HEK293 (cell line): Measurements from ENCODE around the gene PLEKHA5.
A peak's percentile ranks its signal among the peaks of the same experiment; 100 is the strongest.

Experiments used
- CTCF ChIA-PET: fragments of 350-600 bp; formaldehyde crosslinking; extraction: SDS; loops from one replicate; lab custom pipeline; 2021; ENCODE audit warnings: antibody characterized with exemption; lab: Yijun Ruan, JAX
- POLR2A ChIA-PET: fragments of 300-600 bp; formaldehyde crosslinking; extraction: SDS; loops from one replicate; lab custom pipeline; 2020; ENCODE audit warnings: antibody characterized with exemption, inconsistent platforms; lab: Yijun Ruan, JAX
- H3K27ac ChIP-seq: fragments of 200-500 bp; sonication (Bioruptor generic); 2 replicates; pipeline ENCODE4 v1.5.1; 2014; ENCODE audit warnings: low read depth, low read length, control low read depth, inconsistent platforms; ENCODE audit errors: extremely low read depth
- H3K36me3 ChIP-seq, 2 experiments: fragments of 200-500 bp in 1 of 2; sonication (Bioruptor generic) in 1 of 2; 1 replicate in 1 of 2; 2 replicates in 1 of 2; pipeline ENCODE4 v1.5.1; 2014 to 2017; ENCODE audit warnings: inconsistent platforms in 2 of 2, low read length in 2 of 2; ENCODE audit not compliant: control insufficient read depth in 2 of 2, insufficient read depth in 1 of 2
- H3K4me1 ChIP-seq: fragments of 200-500 bp; sonication (Bioruptor generic); 2 replicates; pipeline ENCODE4 v1.5.1; 2014; ENCODE audit warnings: mild to moderate bottlenecking, low read length, inconsistent platforms; ENCODE audit not compliant: control insufficient read depth, insufficient read depth
- H3K4me3 ChIP-seq: 2 replicates; pipeline ENCODE4 v1.5.1; 2011; ENCODE audit warnings: low read depth, mild to moderate bottlenecking, control low read depth, low read length, moderate library complexity
- H3K9me3 ChIP-seq: fragments of 200-500 bp; sonication (Bioruptor generic); 2 replicates; pipeline ENCODE4 v1.5.1; 2014; ENCODE audit warnings: low read depth, low read length, inconsistent platforms; ENCODE audit not compliant: control insufficient read depth, insufficient read depth
- FEZF1 ChIP-seq: fragments of 450-650 bp; formaldehyde crosslinking; IDR thresholded peaks from 2 replicates; pipeline ENCODE4 v1.5.1; 2016; ENCODE audit warnings: missing biosample characterization, missing genetic modification characterization
- KLF8 ChIP-seq: fragments of 450-650 bp; formaldehyde crosslinking; IDR thresholded peaks from 2 replicates; pipeline ENCODE4 v1.5.1; 2016; ENCODE audit warnings: missing biosample characterization, missing genetic modification characterization
- MYNN ChIP-seq: fragments of 450-650 bp; formaldehyde crosslinking; IDR thresholded peaks from 2 replicates; pipeline ENCODE4 v1.5.1; 2016; ENCODE audit warnings: missing biosample characterization, missing genetic modification characterization, borderline replicate concordance
- OSR2 ChIP-seq: fragments of 450-650 bp; formaldehyde crosslinking; IDR thresholded peaks from 2 replicates; pipeline ENCODE4 v1.5.1; 2016; ENCODE audit warnings: missing biosample characterization, missing genetic modification characterization
- ZFP3 ChIP-seq: fragments of 450-650 bp; formaldehyde crosslinking; IDR thresholded peaks from 2 replicates; pipeline ENCODE4 v1.5.1; 2016; ENCODE audit warnings: low read depth, missing biosample characterization, missing genetic modification characterization
- ZIC2 ChIP-seq: fragments of 450-650 bp; formaldehyde crosslinking; IDR thresholded peaks from 2 replicates; pipeline ENCODE4 v1.5.1; 2016; ENCODE audit warnings: missing biosample characterization, missing genetic modification characterization
- ZNF133 ChIP-seq: fragments of 450-650 bp; formaldehyde crosslinking; IDR thresholded peaks from 2 replicates; pipeline ENCODE4 v1.5.1; 2016; ENCODE audit warnings: missing biosample characterization, missing genetic modification characterization
- ZNF16 ChIP-seq: fragments of 450-650 bp; formaldehyde crosslinking; IDR thresholded peaks from 2 replicates; pipeline ENCODE4 v1.5.1; 2016; ENCODE audit warnings: low read depth, missing biosample characterization, missing genetic modification characterization
- ZNF202 ChIP-seq: fragments of 450-650 bp; formaldehyde crosslinking; IDR thresholded peaks from 2 replicates; pipeline ENCODE4 v1.5.1; 2016; ENCODE audit warnings: missing biosample characterization, missing genetic modification characterization, borderline replicate concordance
- ZNF221 ChIP-seq: fragments of 450-650 bp; formaldehyde crosslinking; IDR thresholded peaks from 2 replicates; pipeline ENCODE4 v1.5.1; 2017; ENCODE audit warnings: missing biosample characterization, missing genetic modification characterization, borderline replicate concordance
- ZNF23 ChIP-seq: fragments of 450-650 bp; formaldehyde crosslinking; IDR thresholded peaks from 2 replicates; pipeline ENCODE4 v1.5.1; 2016; ENCODE audit warnings: missing biosample characterization, missing genetic modification characterization, borderline replicate concordance
- ZNF266 ChIP-seq: fragments of 450-650 bp; formaldehyde crosslinking; IDR thresholded peaks from 2 replicates; pipeline ENCODE4 v1.5.1; 2016; ENCODE audit warnings: missing biosample characterization, missing genetic modification characterization, low read depth
- ZNF274 ChIP-seq, 2 experiments: fragments of 200-500 bp in 1 of 2; fragments of 450-650 bp in 1 of 2; sonication (Bioruptor generic) in 1 of 2; formaldehyde crosslinking in 1 of 2; IDR thresholded peaks; 2 replicates each; pipeline versions ENCODE4 v1.5.1 to v1.6.1; 2014 to 2016; ENCODE audit warnings: borderline replicate concordance in 1 of 2, inconsistent platforms in 1 of 2, low read length in 1 of 2, missing biosample characterization in 1 of 2, missing genetic modification characterization in 1 of 2
- ZNF292 ChIP-seq: fragments of 450-650 bp; formaldehyde crosslinking; IDR thresholded peaks from 2 replicates; pipeline ENCODE4 v1.5.1; 2016; ENCODE audit warnings: low read depth, missing biosample characterization, missing genetic modification characterization, borderline replicate concordance
- ZNF311 ChIP-seq: fragments of 450-650 bp; formaldehyde crosslinking; IDR thresholded peaks from 2 replicates; pipeline ENCODE4 v1.5.1; 2017; ENCODE audit warnings: missing biosample characterization, missing genetic modification characterization, borderline replicate concordance
- ZNF341 ChIP-seq: fragments of 450-650 bp; formaldehyde crosslinking; IDR thresholded peaks from 2 replicates; pipeline ENCODE4; 2016; ENCODE audit warnings: low read depth, missing biosample characterization, missing genetic modification characterization
- ZNF560 ChIP-seq: fragments of 450-650 bp; formaldehyde crosslinking; IDR thresholded peaks from 2 replicates; pipeline ENCODE4 v1.5.1; 2017; ENCODE audit warnings: missing biosample characterization, missing genetic modification characterization, borderline replicate concordance
- ZNF621 ChIP-seq: fragments of 450-650 bp; formaldehyde crosslinking; IDR thresholded peaks from 2 replicates; pipeline ENCODE4 v1.5.1; 2017; ENCODE audit warnings: missing biosample characterization, missing genetic modification characterization
- ZNF701 ChIP-seq: fragments of 450-650 bp; formaldehyde crosslinking; IDR thresholded peaks from 2 replicates; pipeline ENCODE4 v1.5.1; 2016; ENCODE audit warnings: missing biosample characterization, missing genetic modification characterization
- ZNF768 ChIP-seq: fragments of 450-650 bp; formaldehyde crosslinking; IDR thresholded peaks from 2 replicates; pipeline ENCODE4 v1.5.1; 2018; ENCODE audit warnings: missing biosample characterization, mild to moderate bottlenecking, missing genetic modification characterization
- TF ChIP-seq, protein P1 (sequence below): fragments of 450-650 bp; formaldehyde crosslinking; IDR thresholded peaks from 2 replicates; pipeline ENCODE4 v1.5.1; 2016; ENCODE audit warnings: missing biosample characterization, missing genetic modification characterization, borderline replicate concordance
- TF ChIP-seq, protein P2 (sequence below): fragments of 450-650 bp; formaldehyde crosslinking; IDR thresholded peaks from 2 replicates; pipeline ENCODE4 v1.5.1; 2016; ENCODE audit warnings: missing biosample characterization, missing genetic modification characterization
- TF ChIP-seq, protein P3 (sequence below): fragments of 450-650 bp; formaldehyde crosslinking; IDR thresholded peaks from 2 replicates; pipeline ENCODE4 v1.5.1; 2017; ENCODE audit warnings: missing biosample characterization, missing genetic modification characterization

Gene PLEKHA5

DNA sequence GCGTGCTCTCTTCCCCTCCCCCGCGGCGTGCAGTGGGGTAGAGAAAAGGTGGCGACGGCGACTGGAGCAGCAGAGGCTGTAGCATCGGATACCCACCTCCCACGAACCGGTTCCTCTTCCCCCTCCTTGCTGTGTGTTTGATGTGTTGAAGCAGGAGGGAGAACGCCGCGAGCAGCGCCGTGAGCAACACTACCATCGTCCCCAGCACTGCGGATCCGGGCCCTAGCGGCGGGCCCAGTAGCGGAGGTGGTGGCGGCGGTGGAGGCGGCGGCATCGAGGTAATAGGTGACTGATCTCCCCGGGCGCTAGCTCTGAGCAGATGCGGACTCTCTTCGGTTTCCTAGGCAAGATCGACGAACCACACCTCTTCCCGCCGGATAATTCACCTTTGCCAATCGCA, 176.8 kb downstream of the PLEKHA5 start:
- Histone ChIP-seq H3K27ac (no peak overlapping the region), H3K9me3 (no peaks in the 10 kb centered on the region), H3K36me3 (peaks cover 0 to 8% of the 10 kb centered on the region in 2 experiments; a peak in 2 of 3 replicates), H3K4me1 (no peaks in the 10 kb centered on the region), H3K4me3 (no peak overlapping the region)
- ChIA-PET POLR2A (interaction anchor here (0.7 kb wide), 1 partner anchor 193 kb away, joined by 4 read pairs; no protein-coding TSS in a partner anchor), CTCF (no interaction called here)
- TF ChIP-seq ZNF341 (tag by site-specific recombination) (no peak), KLF8 (tag by site-specific recombination) (no peak), ZNF202 (tag by site-specific recombination) (0 out of 2 replicates have a peak, but pooled peaks have one; percentile 42)

DNA sequence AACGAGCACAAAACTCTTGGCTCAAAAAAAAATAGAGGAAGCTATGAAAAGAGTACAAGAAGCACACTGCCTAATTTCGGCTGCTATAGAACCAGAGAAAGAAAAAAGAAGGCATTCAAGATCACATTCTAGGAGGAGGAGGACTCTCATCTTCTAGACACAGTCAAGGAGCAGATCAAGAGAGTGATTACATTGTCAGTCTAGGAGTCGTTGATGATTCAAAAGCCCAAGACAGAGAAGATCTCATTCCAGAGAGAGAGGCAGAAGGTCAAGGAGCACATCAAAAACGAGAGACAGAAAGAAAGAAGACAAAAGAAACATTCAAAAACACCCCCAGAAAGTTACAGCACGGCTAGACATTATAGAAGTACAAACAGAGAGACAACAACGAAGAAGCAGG, 177.9 kb downstream of the PLEKHA5 start:
- no peaks in the 10 kb centered on the region for H3K4me1 ChIP-seq
- POLR2A ChIA-PET, result interaction anchor here (0.6 kb wide), 1 partner anchor 16 kb away, joined by 4 read pairs; no protein-coding TSS in a partner anchor
- H3K9me3 ChIP-seq, result no peaks in the 10 kb centered on the region
- no peak overlapping the region for H3K4me3 ChIP-seq
- H3K36me3 ChIP-seq, result peaks cover 0 to 8% of the 10 kb centered on the region in 2 experiments; a peak in 2 of 3 replicates
- H3K27ac ChIP-seq, result no peak overlapping the region
- TF ChIP-seq ZNF133 (tag by site-specific recombination), result no peak
- no peak for TF ChIP-seq FEZF1 (tag by site-specific recombination)
- TF ChIP-seq, protein P1, sequence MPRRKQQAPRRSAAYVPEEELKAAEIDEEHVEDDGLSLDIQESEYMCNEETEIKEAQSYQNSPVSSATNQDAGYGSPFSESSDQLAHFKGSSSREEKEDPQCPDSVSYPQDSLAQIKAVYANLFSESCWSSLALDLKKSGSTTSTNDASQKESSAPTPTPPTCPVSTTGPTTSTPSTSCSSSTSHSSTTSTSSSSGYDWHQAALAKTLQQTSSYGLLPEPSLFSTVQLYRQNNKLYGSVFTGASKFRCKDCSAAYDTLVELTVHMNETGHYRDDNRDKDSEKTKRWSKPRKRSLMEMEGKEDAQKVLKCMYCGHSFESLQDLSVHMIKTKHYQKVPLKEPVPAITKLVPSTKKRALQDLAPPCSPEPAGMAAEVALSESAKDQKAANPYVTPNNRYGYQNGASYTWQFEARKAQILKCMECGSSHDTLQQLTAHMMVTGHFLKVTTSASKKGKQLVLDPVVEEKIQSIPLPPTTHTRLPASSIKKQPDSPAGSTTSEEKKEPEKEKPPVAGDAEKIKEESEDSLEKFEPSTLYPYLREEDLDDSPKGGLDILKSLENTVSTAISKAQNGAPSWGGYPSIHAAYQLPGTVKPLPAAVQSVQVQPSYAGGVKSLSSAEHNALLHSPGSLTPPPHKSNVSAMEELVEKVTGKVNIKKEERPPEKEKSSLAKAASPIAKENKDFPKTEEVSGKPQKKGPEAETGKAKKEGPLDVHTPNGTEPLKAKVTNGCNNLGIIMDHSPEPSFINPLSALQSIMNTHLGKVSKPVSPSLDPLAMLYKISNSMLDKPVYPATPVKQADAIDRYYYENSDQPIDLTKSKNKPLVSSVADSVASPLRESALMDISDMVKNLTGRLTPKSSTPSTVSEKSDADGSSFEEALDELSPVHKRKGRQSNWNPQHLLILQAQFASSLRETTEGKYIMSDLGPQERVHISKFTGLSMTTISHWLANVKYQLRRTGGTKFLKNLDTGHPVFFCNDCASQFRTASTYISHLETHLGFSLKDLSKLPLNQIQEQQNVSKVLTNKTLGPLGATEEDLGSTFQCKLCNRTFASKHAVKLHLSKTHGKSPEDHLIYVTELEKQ, result no peak
- no peak for TF ChIP-seq ZNF701
- TF ChIP-seq ZNF23 (tag by site-specific recombination), result no peak
- CTCF ChIA-PET, result no interaction called here

DNA sequence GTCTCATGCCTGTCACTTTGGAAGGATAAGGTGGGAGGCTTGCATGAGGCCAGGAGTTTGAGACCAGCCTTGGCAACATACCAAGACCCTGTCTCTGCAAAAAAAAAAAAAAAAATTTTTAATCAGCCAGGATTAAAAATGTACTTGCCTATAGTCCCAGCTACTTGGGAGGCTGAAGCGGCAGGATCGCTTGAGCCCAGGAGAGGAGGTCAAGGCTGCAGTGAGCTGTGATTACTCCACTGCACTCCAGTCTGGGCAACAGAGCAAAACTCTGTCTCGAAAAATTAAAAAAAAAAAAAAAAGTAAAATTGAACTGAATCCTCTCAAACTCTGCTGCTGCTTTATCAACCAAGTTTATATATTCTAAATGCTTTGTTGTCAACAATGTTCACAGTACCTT, 181.6 kb downstream of the PLEKHA5 start:
- no peak overlapping the region for H3K27ac ChIP-seq
- H3K4me1 ChIP-seq, result no peaks in the 10 kb centered on the region
- H3K4me3 ChIP-seq, result no peak overlapping the region
- H3K36me3 ChIP-seq, result peaks cover 0 to 5% of the 10 kb centered on the region in 2 experiments; a peak in 1 of 3 replicates
- CTCF ChIA-PET, result no interaction called here
- H3K9me3 ChIP-seq, result no peaks in the 10 kb centered on the region
- TF ChIP-seq ZNF701 (no peak), ZFP3 (no peak), ZNF621 (tag by site-specific recombination) (no peak), ZNF221 (tag by site-specific recombination) (no peak), OSR2 (no peak), ZIC2 (no peak)
- TF ChIP-seq, protein P2, sequence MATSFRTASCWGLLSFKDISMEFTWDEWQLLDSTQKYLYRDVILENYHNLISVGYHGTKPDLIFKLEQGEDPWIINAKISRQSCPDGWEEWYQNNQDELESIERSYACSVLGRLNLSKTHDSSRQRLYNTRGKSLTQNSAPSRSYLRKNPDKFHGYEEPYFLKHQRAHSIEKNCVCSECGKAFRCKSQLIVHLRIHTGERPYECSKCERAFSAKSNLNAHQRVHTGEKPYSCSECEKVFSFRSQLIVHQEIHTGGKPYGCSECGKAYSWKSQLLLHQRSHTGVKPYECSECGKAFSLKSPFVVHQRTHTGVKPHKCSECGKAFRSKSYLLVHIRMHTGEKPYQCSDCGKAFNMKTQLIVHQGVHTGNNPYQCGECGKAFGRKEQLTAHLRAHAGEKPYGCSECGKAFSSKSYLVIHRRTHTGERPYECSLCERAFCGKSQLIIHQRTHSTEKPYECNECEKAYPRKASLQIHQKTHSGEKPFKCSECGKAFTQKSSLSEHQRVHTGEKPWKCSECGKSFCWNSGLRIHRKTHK (tag by site-specific recombination), result no peak
- POLR2A ChIA-PET, result no interaction called here

DNA sequence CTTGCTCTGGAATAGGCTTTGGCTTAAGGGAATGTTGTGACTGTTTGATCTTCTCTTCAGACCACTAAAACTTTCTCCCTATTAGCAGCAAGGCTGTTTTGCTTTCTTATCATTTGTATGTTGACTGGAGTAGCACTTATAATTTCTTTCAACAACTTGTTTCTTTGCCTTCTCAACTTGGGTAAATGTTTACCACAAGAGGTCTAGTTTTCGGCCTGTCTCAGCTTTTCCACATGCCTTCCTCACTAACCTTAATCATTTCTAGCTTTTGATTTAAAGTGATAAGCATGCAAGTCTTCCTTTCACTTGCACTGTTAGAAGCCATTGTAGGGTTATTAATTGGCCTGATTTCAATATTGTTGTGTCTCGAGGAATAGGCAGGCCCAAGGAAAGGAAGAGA, 183.1 kb downstream of the PLEKHA5 start:
- Histone ChIP-seq H3K4me1 (no peaks in the 10 kb centered on the region), H3K4me3 (no peak overlapping the region), H3K27ac (no peak overlapping the region), H3K9me3 (no peaks in the 10 kb centered on the region), H3K36me3 (no peaks in the 10 kb centered on the region)
- POLR2A ChIA-PET, result no interaction called here
- CTCF ChIA-PET, result interaction anchor here (0.6 to 0.7 kb wide), 2 partner anchors 23 to 35 kb away, joined by 3 read pairs; no protein-coding TSS in a partner anchor
- TF ChIP-seq ZNF292 (no peak), ZNF311 (tag by site-specific recombination) (no peak), ZNF768 (tag by site-specific recombination) (no peak), ZNF274 (IDR thresholded peaks at IDR 0.05; ENCODE audit: low read length) (no peak), ZNF274 (tag by site-specific recombination; IDR thresholded peaks at IDR 0.05; ENCODE audit: borderline replicate concordance) (no peak), ZNF133 (tag by site-specific recombination) (no peak), ZNF16 (tag by site-specific recombination) (no peak), OSR2 (no peak), MYNN (tag by site-specific recombination) (no peak), ZNF560 (tag by site-specific recombination) (no peak), ZNF266 (tag by site-specific recombination) (no peak)
- TF ChIP-seq, protein P3, sequence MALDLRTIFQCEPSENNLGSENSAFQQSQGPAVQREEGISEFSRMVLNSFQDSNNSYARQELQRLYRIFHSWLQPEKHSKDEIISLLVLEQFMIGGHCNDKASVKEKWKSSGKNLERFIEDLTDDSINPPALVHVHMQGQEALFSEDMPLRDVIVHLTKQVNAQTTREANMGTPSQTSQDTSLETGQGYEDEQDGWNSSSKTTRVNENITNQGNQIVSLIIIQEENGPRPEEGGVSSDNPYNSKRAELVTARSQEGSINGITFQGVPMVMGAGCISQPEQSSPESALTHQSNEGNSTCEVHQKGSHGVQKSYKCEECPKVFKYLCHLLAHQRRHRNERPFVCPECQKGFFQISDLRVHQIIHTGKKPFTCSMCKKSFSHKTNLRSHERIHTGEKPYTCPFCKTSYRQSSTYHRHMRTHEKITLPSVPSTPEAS (tag by site-specific recombination), result no peak
